NCI-H2029 treated with DMSO at 0.1 percent for 48 hours (cell line): Measurements from ENCODE around the gene CSMD2.
A peak's percentile ranks its signal among the peaks of the same experiment; 100 is the strongest.

ENCODE experiments used
- DNase-seq: peaks from one replicate; lab custom pipeline; 2025; lab: John Stamatoyannopoulos, UW

CSMD2 gene

DNA sequence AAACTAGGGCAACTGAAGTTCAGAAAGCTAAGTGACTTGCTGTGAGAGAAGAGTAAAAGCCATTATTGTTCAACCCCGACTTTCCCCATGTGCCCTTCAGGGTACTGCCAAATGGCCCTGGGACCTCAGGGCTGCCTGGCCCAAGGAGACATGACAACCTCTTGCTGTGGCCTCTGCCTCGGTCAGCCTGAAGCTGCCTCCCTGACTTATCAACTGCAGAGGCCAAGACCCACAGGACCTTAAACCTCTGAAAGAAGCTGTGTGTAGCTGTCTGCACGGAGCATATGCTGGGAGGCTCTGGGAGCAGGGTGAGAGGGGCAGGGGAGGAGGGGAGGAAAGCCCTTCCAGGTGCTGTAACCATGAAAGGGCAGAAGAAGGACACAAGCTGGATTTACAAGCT lies 265.3 kb downstream of the CSMD2 start:
- DNase-seq = no peak

GRCh38 chr1:33898881-33899280 lies 266.1 kb downstream of the CSMD2 start:
- no peak for DNase-seq

DNA sequence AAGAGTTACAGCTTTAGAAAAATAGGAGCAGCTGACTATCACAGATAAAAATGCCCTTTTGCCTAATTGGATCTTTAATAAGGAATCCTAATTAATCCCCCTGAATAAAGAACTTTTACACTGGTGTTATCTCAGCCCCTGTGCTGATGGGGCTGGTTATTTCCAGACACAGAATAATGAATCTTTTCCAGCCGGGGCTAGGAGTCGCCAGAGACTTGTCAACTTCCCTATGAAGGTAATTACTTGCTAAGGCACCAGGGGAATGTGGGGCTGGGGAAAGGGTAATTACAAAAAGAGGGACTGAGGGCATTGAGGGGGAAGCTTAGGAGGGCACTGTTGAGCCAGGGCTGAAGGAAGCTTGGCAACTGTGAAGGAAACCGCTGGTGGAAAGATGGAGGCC lies 266.6 kb downstream of the CSMD2 start:
- DNase-seq = no peak

- no peak for DNase-seq
Measured at GRCh38 chr1:33897092-33897725, 267.8 kb downstream of the CSMD2 start.

DNA sequence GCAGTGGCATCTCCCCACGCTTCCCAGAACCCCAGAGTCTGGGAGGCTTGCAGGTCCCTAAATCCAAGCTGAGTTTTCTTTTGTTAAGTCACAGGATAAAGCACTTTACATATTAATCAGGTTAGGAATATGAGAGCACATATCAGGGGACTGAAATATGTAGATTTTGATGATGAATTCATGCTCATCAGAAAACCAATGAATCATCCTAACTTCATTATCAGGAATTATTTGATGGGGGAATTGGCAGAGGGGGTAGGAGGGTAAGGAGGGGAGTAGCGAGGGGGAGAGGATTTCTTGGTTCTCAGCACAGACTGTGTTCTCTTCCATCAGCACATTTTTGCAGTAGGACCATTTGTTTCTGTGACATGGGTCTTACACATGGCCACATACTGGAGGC lies 269.1 kb downstream of the CSMD2 start:
- DNase-seq = no peak

- DNase-seq = no peak
Measured at GRCh38 chr1:33895396-33895795, 269.6 kb downstream of the CSMD2 start.

- no peak for DNase-seq
Measured at GRCh38 chr1:33893147-33893830, 271.7 kb downstream of the CSMD2 start.

DNA sequence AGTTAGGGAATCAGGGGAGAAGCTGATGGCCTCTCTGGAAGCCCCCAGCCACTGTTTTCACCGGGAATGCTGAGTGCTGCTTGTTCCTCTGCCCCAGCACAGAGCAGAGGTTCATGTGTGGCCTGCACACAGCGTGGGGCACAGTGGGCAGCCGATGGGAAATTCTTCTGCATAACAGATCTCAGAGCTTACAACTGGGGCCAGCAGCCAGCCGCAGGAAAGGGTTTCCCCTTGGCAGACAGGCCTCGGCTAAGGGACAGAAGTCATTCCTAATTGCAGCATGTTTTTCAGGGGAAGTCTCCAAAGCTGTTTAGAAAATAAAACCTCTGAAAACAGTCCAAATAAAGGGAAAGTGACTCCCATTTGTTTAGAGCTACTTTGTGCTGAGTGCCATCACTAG lies 278.5 kb downstream of the CSMD2 start:
- no peak for DNase-seq

GRCh38 chr1:33880305-33880704 lies 284.7 kb downstream of the CSMD2 start:
- DNase-seq = no peak

- DNase-seq = no peak
Measured at GRCh38 chr1:33878392-33878791, 286.6 kb downstream of the CSMD2 start.

- peak; percentile 18 for DNase-seq
Measured at GRCh38 chr1:33876970-33877650, 287.9 kb downstream of the CSMD2 start.

DNA sequence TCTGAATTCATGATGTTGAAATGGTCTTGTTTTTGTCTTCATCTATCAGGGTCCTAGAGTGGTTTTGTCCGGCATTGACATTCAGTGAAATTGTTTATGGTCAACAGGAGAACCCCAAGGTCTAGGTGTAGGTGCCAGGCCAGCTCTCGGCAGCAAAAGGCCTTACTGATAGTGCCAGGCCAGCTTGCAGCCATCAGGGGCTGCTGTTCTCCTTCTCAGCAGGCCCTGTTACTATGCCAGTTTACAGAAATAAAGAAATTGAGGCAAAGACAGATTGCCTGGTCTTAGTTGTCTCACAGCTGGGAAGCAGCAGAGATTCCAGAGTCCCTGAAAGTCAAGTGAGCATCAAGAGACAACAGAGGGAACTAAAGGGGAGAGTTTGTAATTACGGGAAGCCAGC lies 289.2 kb downstream of the CSMD2 start:
- no peak for DNase-seq

DNA sequence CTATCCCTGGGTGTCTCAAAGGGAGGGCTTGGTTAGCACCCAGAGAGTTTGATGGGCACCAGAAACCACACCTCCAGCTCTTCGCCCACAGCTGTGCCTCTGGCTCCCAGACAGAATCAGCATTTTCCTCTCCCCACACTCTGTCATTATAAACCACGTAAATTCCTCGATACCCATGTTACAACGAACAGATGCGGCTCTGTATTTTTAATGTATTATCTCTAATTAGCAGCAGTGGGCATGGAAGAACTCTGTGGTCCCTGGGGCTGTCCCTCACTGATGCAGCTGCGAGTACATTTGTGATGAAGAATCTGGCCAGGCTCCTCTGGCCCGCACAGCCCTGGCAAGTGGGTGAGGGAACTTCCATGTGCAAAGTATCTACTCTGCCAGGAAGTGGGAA lies 290.4 kb downstream of the CSMD2 start:
- DNase-seq = no peak

- no peak for DNase-seq
Measured at GRCh38 chr1:33872683-33873082, 292.3 kb downstream of the CSMD2 start.

- no peak for DNase-seq
Measured at GRCh38 chr1:33872275-33872674, 292.8 kb downstream of the CSMD2 start.

DNA sequence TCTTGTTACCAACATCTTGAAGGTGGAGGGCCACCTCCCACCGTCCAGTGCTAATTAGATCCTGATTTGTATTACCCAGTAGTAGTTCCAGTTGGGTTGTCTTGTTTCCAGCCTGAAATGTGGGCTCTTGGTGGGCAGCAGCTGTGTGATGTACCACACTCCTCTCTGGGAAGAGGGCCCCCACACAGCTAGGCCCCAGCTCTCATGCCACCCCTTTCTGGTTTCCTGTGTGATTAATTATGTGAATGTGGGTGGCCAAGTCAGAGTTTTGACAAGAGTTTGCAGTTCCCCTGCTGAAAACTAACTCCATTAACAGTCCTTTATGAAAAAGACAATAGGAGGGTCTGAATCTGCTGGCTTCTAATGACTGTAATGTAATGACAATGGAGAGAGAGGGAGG lies 297.3 kb downstream of the CSMD2 start:
- no peak for DNase-seq

- DNase-seq = no peak
Measured at GRCh38 chr1:33866281-33866680, 298.7 kb downstream of the CSMD2 start.

GRCh38 chr1:33864460-33865389 lies 300.3 kb downstream of the CSMD2 start:
- peak; percentile 66 for DNase-seq

GRCh38 chr1:33863779-33864178 lies 301.3 kb downstream of the CSMD2 start, which contains the start of gene HMGB4:
Gene HMGB4, plus strand, starts transcription at chr1:33864079. Its CDS starts 113 bp downstream, at chr1:33864192.
- no peak for DNase-seq

GRCh38 chr1:33860671-33861070 lies 304.4 kb downstream of the CSMD2 start:
- no peak for DNase-seq

GRCh38 chr1:33854091-33854490 lies 310.9 kb downstream of the CSMD2 start:
- no peak for DNase-seq

GRCh38 chr1:33853431-33853830 lies 311.6 kb downstream of the CSMD2 start:
- no peak for DNase-seq
